Measurements from ENCODE around the gene C5orf58. TPM values are rescaled to one million over a fixed set of nuclear protein-coding genes. Genes with fewer than 3 reads are reported as not detected.

C5orf58 gene
- total RNA-seq, 1 donor from 2014 or later: not detected

DNA sequence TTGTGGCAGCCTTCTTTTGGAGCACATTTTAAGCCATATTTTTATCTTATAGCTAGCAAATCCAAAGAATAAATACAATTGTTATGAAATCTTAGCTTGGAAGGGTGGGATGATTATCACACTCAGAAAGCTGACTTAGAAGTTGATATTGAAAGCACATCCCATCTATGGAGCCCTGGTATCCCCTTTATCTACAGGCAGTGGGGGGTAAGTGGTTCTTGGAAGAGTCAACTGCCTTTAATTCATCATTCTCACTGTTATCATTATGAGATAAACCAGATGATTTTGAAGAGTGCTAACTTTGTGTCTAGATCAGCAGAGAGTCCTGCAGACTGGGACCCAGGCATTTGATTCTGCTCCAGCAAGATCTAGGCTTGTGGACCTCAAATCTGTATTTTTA is 61.8 kb downstream of the C5orf58 start:
- Mint-ChIP-seq H3K4me3 (ENCODE audit: unreplicated experiment) (no peak overlapping the region), H3K27ac (ENCODE audit: unreplicated experiment) (no peak overlapping the region), H3K9me3 (ENCODE audit: unreplicated experiment) (peaks cover 10% of the 10 kb centered on the region), H3K36me3 (ENCODE audit: low read depth, unreplicated experiment) (peaks cover 3% of the 10 kb centered on the region), H3K4me1 (ENCODE audit: low read depth, unreplicated experiment) (peaks cover 6% of the 10 kb centered on the region), H3K27me3 (ENCODE audit: low read depth, unreplicated experiment) (peaks cover 27% of the 10 kb centered on the region)
- H3K79me2 ChIP-seq (ENCODE audit: insufficient read depth, low read length): no peaks in the 10 kb centered on the region
- no peak for FAIRE-seq
- TF ChIP-seq, protein P1, sequence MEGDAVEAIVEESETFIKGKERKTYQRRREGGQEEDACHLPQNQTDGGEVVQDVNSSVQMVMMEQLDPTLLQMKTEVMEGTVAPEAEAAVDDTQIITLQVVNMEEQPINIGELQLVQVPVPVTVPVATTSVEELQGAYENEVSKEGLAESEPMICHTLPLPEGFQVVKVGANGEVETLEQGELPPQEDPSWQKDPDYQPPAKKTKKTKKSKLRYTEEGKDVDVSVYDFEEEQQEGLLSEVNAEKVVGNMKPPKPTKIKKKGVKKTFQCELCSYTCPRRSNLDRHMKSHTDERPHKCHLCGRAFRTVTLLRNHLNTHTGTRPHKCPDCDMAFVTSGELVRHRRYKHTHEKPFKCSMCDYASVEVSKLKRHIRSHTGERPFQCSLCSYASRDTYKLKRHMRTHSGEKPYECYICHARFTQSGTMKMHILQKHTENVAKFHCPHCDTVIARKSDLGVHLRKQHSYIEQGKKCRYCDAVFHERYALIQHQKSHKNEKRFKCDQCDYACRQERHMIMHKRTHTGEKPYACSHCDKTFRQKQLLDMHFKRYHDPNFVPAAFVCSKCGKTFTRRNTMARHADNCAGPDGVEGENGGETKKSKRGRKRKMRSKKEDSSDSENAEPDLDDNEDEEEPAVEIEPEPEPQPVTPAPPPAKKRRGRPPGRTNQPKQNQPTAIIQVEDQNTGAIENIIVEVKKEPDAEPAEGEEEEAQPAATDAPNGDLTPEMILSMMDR (IDR thresholded peaks at IDR 0.05; ENCODE audit: insufficient read depth, low read depth, low read length): no peak
- no peak for TF ChIP-seq EZH2 (IDR thresholded peaks at IDR 0.05; ENCODE audit: insufficient read depth, low read length)
- peaks cover 2% of the 10 kb centered on the region for H3K27me3 ChIP-seq (ENCODE audit: insufficient read depth, low read length)
- H3K9ac ChIP-seq (ENCODE audit: low read length): no peak overlapping the region
- no peaks in the 10 kb centered on the region for H4K20me1 ChIP-seq (ENCODE audit: insufficient read depth, low read length)
- DNase-seq (ENCODE audit: low read depth): no peak
- H3K4me3 ChIP-seq (ENCODE audit: insufficient read depth, low read depth, low read length): no peak overlapping the region
- H3K9me3 ChIP-seq (ENCODE audit: insufficient read depth, low read depth, low read length): no peaks in the 10 kb centered on the region
- H3K4me1 ChIP-seq (ENCODE audit: insufficient read depth, low read length): no peaks in the 10 kb centered on the region
- H3K4me2 ChIP-seq (ENCODE audit: low read length): no peak overlapping the region
- no peak overlapping the region for H2AFZ ChIP-seq (ENCODE audit: low read depth, low read length)
- no peak overlapping the region for H3K27ac ChIP-seq (ENCODE audit: low read depth, low read length)
- H3K36me3 ChIP-seq (ENCODE audit: insufficient read depth, low read length): no peaks in the 10 kb centered on the region

Other genes with a start within 250 kb of the C5orf58 start
- not detected in 2 replicates for gene FOXI1, start 127.1 kb upstream of the C5orf58 start, total RNA-seq
- 0.09 TPM in 1 of 2 replicates, not detected in the other for gene LCP2, start 64.8 kb downstream of the C5orf58 start, total RNA-seq
- gene KCNMB1, start 156.4 kb downstream of the C5orf58 start, total RNA-seq: 0.14 and 0.31 TPM in 2 replicates